Breast epithelium (tissue), 3 donors: ENCODE results near the gene CD79B.

ENCODE experiments used
- CTCF ChIP-seq, 3 donors: fragments of 450-650 bp; IDR thresholded peaks; one replicate each; pipeline ENCODE4 v1.5.1; 2016 to 2017; ENCODE audit warnings: antibody characterized with exemption in 3 of 3, mild to moderate bottlenecking in 3 of 3, moderate library complexity in 3 of 3
- POLR2AphosphoS5 ChIP-seq, 3 donors: sonication (generic); formaldehyde crosslinking; IDR thresholded peaks; one replicate each; pipeline ENCODE4 v1.6.1; 2017; ENCODE audit warnings: antibody characterized with exemption in 3 of 3

DNA sequence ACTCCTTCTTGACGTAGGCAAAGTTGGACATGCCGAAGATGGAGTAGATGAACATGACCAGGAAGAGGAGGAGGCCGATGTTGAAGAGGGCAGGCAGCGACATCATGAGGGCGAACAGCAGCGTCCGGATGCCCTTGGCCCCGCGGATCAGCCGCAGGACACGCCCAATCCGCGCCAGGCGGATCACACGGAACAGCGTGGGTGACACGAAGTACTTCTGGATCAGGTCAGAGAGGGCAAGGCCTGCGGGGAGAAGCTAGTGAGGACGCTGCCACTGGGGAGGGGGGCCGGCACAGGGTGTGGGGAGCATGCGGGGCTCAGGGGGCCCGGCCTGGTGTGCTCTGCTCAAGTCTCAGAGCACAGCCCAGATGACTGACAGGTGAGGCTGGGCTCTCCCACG is 9.6 kb upstream of the CD79B start:
- TF ChIP-seq CTCF (IDR thresholded peaks at IDR 0.05) = no peak
- no peak for TF ChIP-seq POLR2AphosphoS5 (IDR thresholded peaks at IDR 0.05)
